Measurements from ENCODE around the gene CST9.

GRCh38 chr20:23568971-23569330 is 36.8 kb downstream of the CST9 start:
- TF ChIP-seq CTCF (IDR thresholded peaks at IDR 0.05), result no peak
- no peak for TF ChIP-seq POLR2AphosphoS5 (IDR thresholded peaks at IDR 0.05; ENCODE audit: low read depth, low read length)
- TF ChIP-seq TCF7L2 (IDR thresholded peaks at IDR 0.05; ENCODE audit: low read depth, low read length), result no peak

Data from Panc1 (cell line).